NCI-H2171 (cell line): ENCODE measurements around the gene CHN1.
A peak's percentile ranks its signal among the peaks of the same experiment; 100 is the strongest.

Experiments used
- DNase-seq: peaks from one replicate; lab custom pipeline; 2025; lab: John Stamatoyannopoulos, UW

CHN1 gene

GRCh38 chr2:174765576-174765975, 239.6 kb downstream of the CHN1 start:
- no peak for DNase-seq

- peak; percentile 66 for DNase-seq
These were observed 240.6 kb downstream of the CHN1 start, which contains the start of gene CHRNA1 for GRCh38 chr2:174764280-174765255. Gene CHRNA1, minus strand, starts transcription at chr2:174764472. Its CDS starts 78 bp downstream, at chr2:174764394.

GRCh38 chr2:174763780-174764179, 241.4 kb downstream of the CHN1 start:
- DNase-seq: no peak

- DNase-seq: no peak
These were observed 242.7 kb downstream of the CHN1 start for GRCh38 chr2:174762464-174762863.

- DNase-seq: no peak
These were observed 243.3 kb downstream of the CHN1 start for GRCh38 chr2:174761837-174762236.

- DNase-seq: peak; percentile 80
These were observed 244.2 kb downstream of the CHN1 start for GRCh38 chr2:174760845-174761473.

GRCh38 chr2:174759381-174760065, 245.7 kb downstream of the CHN1 start:
- no peak for DNase-seq

- no peak for DNase-seq
These were observed 248.4 kb downstream of the CHN1 start for GRCh38 chr2:174756743-174757142.

GRCh38 chr2:174753038-174753633, 252.0 kb downstream of the CHN1 start:
- no peak for DNase-seq

GRCh38 chr2:174752403-174753037, 252.7 kb downstream of the CHN1 start:
- no peak for DNase-seq

GRCh38 chr2:174750923-174751441, 254.2 kb downstream of the CHN1 start:
- DNase-seq: no peak

- no peak for DNase-seq
These were observed 255.4 kb downstream of the CHN1 start for GRCh38 chr2:174749793-174750192.

- peak; percentile 45 for DNase-seq
These were observed 256.2 kb downstream of the CHN1 start for GRCh38 chr2:174748948-174749347.
